CD14-positive monocyte (primary cell): ENCODE measurements around the gene ACTRT2. TPM values are rescaled to one million over a fixed set of nuclear protein-coding genes. Genes with fewer than 3 reads are reported as not detected.

Experiments
- polyA plus RNA-seq, 3 donors: library from polyadenylated mRNA; depleted of rRNA in 1 of 3; unstranded in 2 of 3; stranded (reverse) in 1 of 3; fragments of 300-500 nt in 2 of 3; fragments of >200 nt in 1 of 3; fragmentation: Illumina TruSeq in 2 of 3; gene quantifications; 1 replicate in 2 of 3; 2 replicates in 1 of 3; pipeline ENCODE4 v1.2.3, GENCODE V29; 2012 to 2021

ACTRT2 gene
- polyA plus RNA-seq, 3 donors = not detected

Other genes starting within 250 kb of the ACTRT2 start
- gene TTC34, start 219.8 kb upstream of the ACTRT2 start, polyA plus RNA-seq = under 1 TPM in 2 of 3 donors, not detected in 1; 0.03 to 1.00 TPM
- gene PRDM16, start 47.7 kb downstream of the ACTRT2 start, polyA plus RNA-seq = not detected